ENCODE data around the gene C5orf58. TPM values are rescaled to one million over a fixed set of nuclear protein-coding genes. Genes with fewer than 3 reads are reported as not detected.
"Not testable (repeated sequence)": the region's sequence is repeated elsewhere in the genome, so short reads cannot be mapped to it uniquely, and the experiment has no call there.

The C5orf58 gene
- polyA plus RNA-seq, 1 donor from 2014 or later, result not detected

DNA sequence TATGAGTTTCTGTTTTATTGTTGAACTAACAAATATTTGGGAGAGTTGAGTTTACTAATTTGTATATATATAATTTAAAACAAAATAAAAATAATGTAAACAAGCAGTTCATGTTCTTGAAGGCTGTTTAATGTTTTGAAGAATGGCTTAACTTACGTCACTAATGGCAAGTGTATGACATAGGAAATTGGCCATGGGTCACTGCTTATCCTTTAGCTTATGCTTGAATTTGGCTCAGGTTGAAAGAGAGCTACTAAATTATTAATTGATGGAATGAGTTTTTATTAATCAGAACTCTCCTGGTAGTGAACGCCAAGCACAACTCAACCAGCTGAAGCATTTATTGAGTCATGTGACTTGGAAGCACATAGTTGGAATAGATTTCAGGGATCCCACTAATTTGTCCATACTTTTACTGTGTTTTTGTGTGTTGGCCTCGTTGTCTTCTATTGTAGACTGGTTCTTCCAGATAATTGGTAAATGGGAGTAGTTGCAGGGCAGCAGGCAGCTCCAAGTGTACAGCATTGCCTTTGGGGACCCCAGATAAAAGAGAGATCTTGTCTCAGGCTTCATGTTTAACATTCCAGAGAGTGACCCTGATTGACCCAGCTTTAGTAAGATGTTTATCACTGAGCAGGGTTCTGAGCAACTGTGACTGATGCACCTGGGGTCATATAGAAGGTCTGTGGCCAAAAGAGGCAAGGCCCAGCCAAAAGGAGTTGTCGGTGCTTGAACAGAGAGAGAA, 13.5 kb downstream of the C5orf58 start (continued):
- TF ChIP-seq EZH2 (IDR thresholded peaks at IDR 0.05; ENCODE audit: borderline replicate concordance, insufficient read depth, low read length, poor library complexity, severe bottlenecking), result no peak

DNA sequence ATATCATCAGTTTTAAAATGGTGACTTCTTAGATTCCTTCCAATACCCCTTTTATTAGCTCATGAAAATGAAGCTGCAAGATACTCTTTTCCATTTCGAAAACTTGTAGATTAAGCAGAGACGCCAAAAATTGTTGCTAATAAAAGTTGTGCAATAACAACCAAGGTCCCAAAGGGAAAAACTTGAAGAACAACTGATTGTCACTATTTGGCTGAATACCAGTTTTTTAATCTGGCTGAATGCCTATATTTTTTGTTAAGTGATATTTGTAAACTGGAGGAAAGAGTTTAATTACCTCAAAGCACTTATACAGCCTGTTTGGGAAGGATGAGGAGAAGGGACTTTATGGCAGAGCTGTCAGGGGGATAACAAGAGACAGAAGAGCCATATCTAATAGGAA, 14.6 kb downstream of the C5orf58 start:
- Histone ChIP-seq H3K9me3 (ENCODE audit: low read length) (no peaks in the 10 kb centered on the region), H3K36me3 (ENCODE audit: insufficient read depth, low read length) (no peaks in the 10 kb centered on the region), H3K79me2 (replicated peaks; ENCODE audit: insufficient read depth, low read length) (no peaks in the 10 kb centered on the region), H3K9me2 (ENCODE audit: insufficient read depth, low read length) (no peaks in the 10 kb centered on the region), H3K4me2 (ENCODE audit: low read length) (no peak overlapping the region), H4K20me1 (ENCODE audit: insufficient read depth) (no peaks in the 10 kb centered on the region), H3K9ac (ENCODE audit: low read length) (no peak overlapping the region), H3F3A (ENCODE audit: insufficient read depth, low read length, poor library complexity, severe bottlenecking) (no peaks in the 10 kb centered on the region), H3K27me3 (ENCODE audit: insufficient read depth, low read depth, low read length) (no peaks in the 10 kb centered on the region), H2AFZ (ENCODE audit: low read depth, low read length) (no peak overlapping the region), H3K27ac (ENCODE audit: low read length) (no peak overlapping the region), H3K4me3 (ENCODE audit: low read length) (no peak overlapping the region)
- TF ChIP-seq MXI1 (conservative IDR thresholded peaks at IDR 0.05; ENCODE audit: poor library complexity, severe bottlenecking) (no peak), TAF1 (IDR thresholded peaks at IDR 0.05; ENCODE audit: low read depth) (no peak), SMC3 (conservative IDR thresholded peaks at IDR 0.05; ENCODE audit: poor library complexity) (no peak), EP300 (conservative IDR thresholded peaks at IDR 0.05; ENCODE audit: poor library complexity, severe bottlenecking) (no peak), RAD21 (conservative IDR thresholded peaks at IDR 0.05) (no peak), POLR2AphosphoS5 (IDR thresholded peaks at IDR 0.05) (no peak), EZH2 (IDR thresholded peaks at IDR 0.05; ENCODE audit: borderline replicate concordance, insufficient read depth, low read length, poor library complexity, severe bottlenecking) (no peak)
- TF ChIP-seq, protein P1, sequence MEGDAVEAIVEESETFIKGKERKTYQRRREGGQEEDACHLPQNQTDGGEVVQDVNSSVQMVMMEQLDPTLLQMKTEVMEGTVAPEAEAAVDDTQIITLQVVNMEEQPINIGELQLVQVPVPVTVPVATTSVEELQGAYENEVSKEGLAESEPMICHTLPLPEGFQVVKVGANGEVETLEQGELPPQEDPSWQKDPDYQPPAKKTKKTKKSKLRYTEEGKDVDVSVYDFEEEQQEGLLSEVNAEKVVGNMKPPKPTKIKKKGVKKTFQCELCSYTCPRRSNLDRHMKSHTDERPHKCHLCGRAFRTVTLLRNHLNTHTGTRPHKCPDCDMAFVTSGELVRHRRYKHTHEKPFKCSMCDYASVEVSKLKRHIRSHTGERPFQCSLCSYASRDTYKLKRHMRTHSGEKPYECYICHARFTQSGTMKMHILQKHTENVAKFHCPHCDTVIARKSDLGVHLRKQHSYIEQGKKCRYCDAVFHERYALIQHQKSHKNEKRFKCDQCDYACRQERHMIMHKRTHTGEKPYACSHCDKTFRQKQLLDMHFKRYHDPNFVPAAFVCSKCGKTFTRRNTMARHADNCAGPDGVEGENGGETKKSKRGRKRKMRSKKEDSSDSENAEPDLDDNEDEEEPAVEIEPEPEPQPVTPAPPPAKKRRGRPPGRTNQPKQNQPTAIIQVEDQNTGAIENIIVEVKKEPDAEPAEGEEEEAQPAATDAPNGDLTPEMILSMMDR (IDR thresholded peaks at IDR 0.05; ENCODE audit: poor library complexity, severe bottlenecking), result no peak
- TF ChIP-seq, protein P2, sequence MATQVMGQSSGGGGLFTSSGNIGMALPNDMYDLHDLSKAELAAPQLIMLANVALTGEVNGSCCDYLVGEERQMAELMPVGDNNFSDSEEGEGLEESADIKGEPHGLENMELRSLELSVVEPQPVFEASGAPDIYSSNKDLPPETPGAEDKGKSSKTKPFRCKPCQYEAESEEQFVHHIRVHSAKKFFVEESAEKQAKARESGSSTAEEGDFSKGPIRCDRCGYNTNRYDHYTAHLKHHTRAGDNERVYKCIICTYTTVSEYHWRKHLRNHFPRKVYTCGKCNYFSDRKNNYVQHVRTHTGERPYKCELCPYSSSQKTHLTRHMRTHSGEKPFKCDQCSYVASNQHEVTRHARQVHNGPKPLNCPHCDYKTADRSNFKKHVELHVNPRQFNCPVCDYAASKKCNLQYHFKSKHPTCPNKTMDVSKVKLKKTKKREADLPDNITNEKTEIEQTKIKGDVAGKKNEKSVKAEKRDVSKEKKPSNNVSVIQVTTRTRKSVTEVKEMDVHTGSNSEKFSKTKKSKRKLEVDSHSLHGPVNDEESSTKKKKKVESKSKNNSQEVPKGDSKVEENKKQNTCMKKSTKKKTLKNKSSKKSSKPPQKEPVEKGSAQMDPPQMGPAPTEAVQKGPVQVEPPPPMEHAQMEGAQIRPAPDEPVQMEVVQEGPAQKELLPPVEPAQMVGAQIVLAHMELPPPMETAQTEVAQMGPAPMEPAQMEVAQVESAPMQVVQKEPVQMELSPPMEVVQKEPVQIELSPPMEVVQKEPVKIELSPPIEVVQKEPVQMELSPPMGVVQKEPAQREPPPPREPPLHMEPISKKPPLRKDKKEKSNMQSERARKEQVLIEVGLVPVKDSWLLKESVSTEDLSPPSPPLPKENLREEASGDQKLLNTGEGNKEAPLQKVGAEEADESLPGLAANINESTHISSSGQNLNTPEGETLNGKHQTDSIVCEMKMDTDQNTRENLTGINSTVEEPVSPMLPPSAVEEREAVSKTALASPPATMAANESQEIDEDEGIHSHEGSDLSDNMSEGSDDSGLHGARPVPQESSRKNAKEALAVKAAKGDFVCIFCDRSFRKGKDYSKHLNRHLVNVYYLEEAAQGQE (IDR thresholded peaks at IDR 0.05; ENCODE audit: borderline replicate concordance), result no peak

DNA sequence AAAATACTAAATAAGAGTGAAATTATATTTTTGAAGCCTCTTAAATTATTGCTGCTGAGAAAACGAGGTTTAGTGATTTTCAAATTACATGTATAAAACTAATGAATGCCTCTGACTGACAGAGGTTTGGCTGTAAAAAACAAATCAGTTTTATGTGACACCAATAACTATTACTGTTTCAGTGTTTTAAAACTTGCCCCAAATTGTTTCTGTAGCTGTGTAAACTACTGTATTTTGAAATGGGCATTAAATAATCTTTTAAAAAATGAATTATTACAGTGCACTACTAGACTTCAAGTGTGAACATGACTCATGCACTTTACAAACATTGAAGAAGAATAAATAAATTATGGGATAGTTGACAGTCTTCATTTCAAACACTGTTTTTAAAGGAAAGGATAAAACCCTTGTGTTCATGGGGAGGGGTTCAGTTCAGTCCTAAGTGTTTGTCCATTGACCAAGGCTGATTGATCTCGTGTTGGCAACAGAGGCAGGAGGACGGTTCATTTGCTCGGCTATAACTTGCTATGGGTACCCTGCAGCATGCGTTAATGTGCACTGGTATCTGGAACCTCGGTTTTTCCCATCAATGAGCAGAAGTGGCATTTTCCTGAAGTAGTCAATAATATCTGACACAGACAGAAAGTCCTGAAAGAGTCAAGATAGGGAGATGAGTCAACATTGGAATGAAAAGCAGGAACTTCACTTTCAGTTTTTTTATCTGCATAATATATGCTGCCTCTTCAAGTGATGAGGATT, 15.6 kb downstream of the C5orf58 start:
- H3K4me2 ChIP-seq (ENCODE audit: low read length), result no peak overlapping the region
- no peak overlapping the region for H3K9ac ChIP-seq (ENCODE audit: low read length)
- H3K27me3 ChIP-seq (ENCODE audit: insufficient read depth, low read depth, low read length), result no peaks in the 10 kb centered on the region
- TF ChIP-seq MXI1 (conservative IDR thresholded peaks at IDR 0.05; ENCODE audit: poor library complexity, severe bottlenecking) (no peak), EP300 (conservative IDR thresholded peaks at IDR 0.05; ENCODE audit: poor library complexity, severe bottlenecking) (no peak), TAF1 (IDR thresholded peaks at IDR 0.05; ENCODE audit: low read depth) (no peak), RAD21 (conservative IDR thresholded peaks at IDR 0.05) (no peak)
- TF ChIP-seq, protein P1 (IDR thresholded peaks at IDR 0.05; ENCODE audit: poor library complexity, severe bottlenecking), result no peak
- no peaks in the 10 kb centered on the region for H3K79me2 ChIP-seq (replicated peaks; ENCODE audit: insufficient read depth, low read length)
- H4K20me1 ChIP-seq (ENCODE audit: insufficient read depth), result no peaks in the 10 kb centered on the region
- no peak overlapping the region for H3K4me3 ChIP-seq (ENCODE audit: low read length)
- no peaks in the 10 kb centered on the region for H3K9me2 ChIP-seq (ENCODE audit: insufficient read depth, low read length)
- no peaks in the 10 kb centered on the region for H3K36me3 ChIP-seq (ENCODE audit: insufficient read depth, low read length)
- H3K27ac ChIP-seq (ENCODE audit: low read length), result no peak overlapping the region
- H3K9me3 ChIP-seq (ENCODE audit: low read length), result no peaks in the 10 kb centered on the region
- no peak overlapping the region for H2AFZ ChIP-seq (ENCODE audit: low read depth, low read length)
- H3F3A ChIP-seq (ENCODE audit: insufficient read depth, low read length, poor library complexity, severe bottlenecking), result no peaks in the 10 kb centered on the region

DNA sequence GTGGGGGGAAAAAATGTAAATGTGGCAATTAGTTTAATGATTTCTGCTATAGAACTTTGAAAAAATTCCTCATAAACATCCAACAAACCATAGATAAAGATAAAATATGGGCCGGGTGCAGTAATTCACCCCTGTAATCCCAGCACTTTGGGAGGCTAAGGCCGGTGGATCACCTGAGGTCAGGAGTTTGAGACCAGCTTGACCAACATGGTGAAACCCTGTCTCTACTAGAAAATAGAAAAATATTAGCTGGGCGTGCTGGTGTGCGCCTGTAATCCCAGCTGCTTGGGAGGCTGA, 16.1 kb downstream of the C5orf58 start:
- H3K9ac ChIP-seq (ENCODE audit: low read length); H3K27ac ChIP-seq (ENCODE audit: low read length); H4K20me1 ChIP-seq (ENCODE audit: insufficient read depth); H3K4me3 ChIP-seq (ENCODE audit: low read length); H3K4me2 ChIP-seq (ENCODE audit: low read length); H3F3A ChIP-seq (ENCODE audit: insufficient read depth, low read length, poor library complexity, severe bottlenecking); H3K9me3 ChIP-seq (ENCODE audit: low read length); H3K36me3 ChIP-seq (ENCODE audit: insufficient read depth, low read length); H3K79me2 ChIP-seq (replicated peaks; ENCODE audit: insufficient read depth, low read length); H3K9me2 ChIP-seq (ENCODE audit: insufficient read depth, low read length); H2AFZ ChIP-seq (ENCODE audit: low read depth, low read length); H3K27me3 ChIP-seq (ENCODE audit: insufficient read depth, low read depth, low read length): not testable (repeated sequence)
